Endothelial cell of umbilical vein (primary cell): Measurements from ENCODE around the gene SSTR5. TPM values are rescaled to one million over a fixed set of nuclear protein-coding genes. Genes with fewer than 3 reads are reported as not detected.

ENCODE experiments used
- BruUV-seq: library from RNA; stranded (reverse); fragments of 400-500 nt; replicated peaks from 2 replicates; lab custom pipeline; 2021; lab: Mats Ljungman, UMichigan
- CTCF ChIA-PET: fragments of 300-600, 350-600 bp; sonication (Branson Sonifier 250); formaldehyde crosslinking; loops from one replicate; lab custom pipeline; 2021; ENCODE audit warnings: antibody characterized with exemption, inconsistent platforms; lab: Charles Lee
- POLR2A ChIA-PET: fragments of 300-600, 350-600 bp; sonication (Branson Sonifier 250); formaldehyde crosslinking; loops from one replicate; lab custom pipeline; 2021; ENCODE audit warnings: antibody characterized with exemption, inconsistent platforms; lab: Charles Lee
- DNase-seq: peaks from one replicate; pipeline ENCODE4 v3.0.0-alpha.2; 2011; ENCODE audit warnings: low read depth, low spot score
- FAIRE-seq: peaks from 2 replicates; lab custom pipeline; 2011; peaks lifted over from hg19 to GRCh38; lab: Jason Lieb, UNC
- H2AFZ ChIP-seq: 2 replicates; pipeline ENCODE4 v1.6.0; 2012; ENCODE audit warnings: low read depth, low read length, control low read depth, inconsistent platforms
- H3K27ac ChIP-seq: 2 replicates; pipeline ENCODE4 v1.5.1; 2011; ENCODE audit warnings: low read depth, mild to moderate bottlenecking, control low read depth, low read length, moderate library complexity; ENCODE audit not compliant: insufficient read depth
- H3K27me3 ChIP-seq, 2 experiments: 2 replicates each; pipeline versions ENCODE4 v1.6.0 to v1.6.1; 2011; ENCODE audit warnings: low read length in 2 of 2, mixed read lengths in 1 of 2; ENCODE audit not compliant: control insufficient read depth in 2 of 2, insufficient read depth in 2 of 2
- H3K36me3 ChIP-seq, 2 experiments: 2 replicates in 1 of 2; 3 replicates in 1 of 2; pipeline ENCODE4 v1.5.1; 2011; ENCODE audit warnings: low read length in 2 of 2, mild to moderate bottlenecking in 1 of 2, moderate library complexity in 1 of 2; ENCODE audit not compliant: control insufficient read depth in 2 of 2, insufficient read depth in 2 of 2; ENCODE audit errors: extremely low read depth in 1 of 2
- H3K4me1 ChIP-seq: 3 replicates; pipeline ENCODE4 v1.5.1; 2011; ENCODE audit warnings: mild to moderate bottlenecking, low read length; ENCODE audit not compliant: control insufficient read depth, insufficient read depth; ENCODE audit errors: extremely low read depth
- H3K4me2 ChIP-seq: 2 replicates; pipeline ENCODE4 v1.6.1; 2011; ENCODE audit warnings: low read length, control low read depth, mixed read lengths; ENCODE audit not compliant: insufficient read depth
- H3K4me3 ChIP-seq, 3 experiments: fragments of 200-600 bp in 1 of 3; sonication (generic), shearing (Covaris generic) in 1 of 3; replicated peaks in 1 of 3; 2 replicates each; pipeline ENCODE4 v1.5.1; 2011 to 2016; ENCODE audit warnings: control low read depth in 3 of 3, low read length in 3 of 3, mild to moderate bottlenecking in 2 of 3, inconsistent platforms in 1 of 3, low read depth in 1 of 3, moderate library complexity in 1 of 3; ENCODE audit not compliant: insufficient read depth in 1 of 3
- H3K79me2 ChIP-seq: 2 replicates; pipeline ENCODE4 v1.6.0; 2012; ENCODE audit warnings: low read length, inconsistent platforms; ENCODE audit not compliant: control insufficient read depth, insufficient read depth
- H3K9ac ChIP-seq: replicated peaks from 2 replicates; pipeline ENCODE3; 2011; ENCODE audit warnings: low read length, control low read depth; ENCODE audit not compliant: insufficient read depth; ENCODE audit errors: extremely low read depth
- H3K9me1 ChIP-seq: replicated peaks from 3 replicates; pipeline ENCODE4 v1.6.0; 2011; ENCODE audit warnings: mild to moderate bottlenecking, low read length; ENCODE audit not compliant: control insufficient read depth, insufficient read depth; ENCODE audit errors: extremely low read depth
- H3K9me3 ChIP-seq: replicated peaks from 2 replicates; pipeline ENCODE4 v1.5.1; 2012; ENCODE audit warnings: low read length, inconsistent platforms; ENCODE audit not compliant: control insufficient read depth, insufficient read depth
- H4K20me1 ChIP-seq: replicated peaks from 2 replicates; pipeline ENCODE3; 2011; ENCODE audit warnings: mild to moderate bottlenecking, low read length; ENCODE audit not compliant: control insufficient read depth, insufficient read depth; ENCODE audit errors: extremely low read depth
- EZH2 ChIP-seq: IDR thresholded peaks from 2 replicates; pipeline ENCODE4 v1.6.1; 2012; ENCODE audit warnings: borderline replicate concordance, low read depth, mild to moderate bottlenecking, moderate library complexity, low read length, inconsistent platforms; ENCODE audit not compliant: severe bottlenecking
- FOS ChIP-seq: IDR thresholded peaks from 2 replicates; pipeline ENCODE4 v1.6.1; 2011; ENCODE audit warnings: mild to moderate bottlenecking, low read length, moderate library complexity, borderline replicate concordance; ENCODE audit not compliant: insufficient read depth
- GATA2 ChIP-seq: IDR thresholded peaks from 2 replicates; pipeline ENCODE4 v1.7.0; 2011; ENCODE audit warnings: low read depth, mild to moderate bottlenecking, moderate library complexity, mixed read lengths, low read length; ENCODE audit not compliant: insufficient read length, insufficient read depth
- JUN ChIP-seq: IDR thresholded peaks from 2 replicates; pipeline ENCODE4 v1.6.1; 2011; ENCODE audit warnings: borderline replicate concordance, low read depth; ENCODE audit not compliant: insufficient read length, insufficient read depth
- MYC ChIP-seq: IDR thresholded peaks from one replicate; pipeline ENCODE4 v1.6.1; 2011; ENCODE audit warnings: mild to moderate bottlenecking, low read depth, low read length
- POLR2A ChIP-seq: IDR thresholded peaks from 2 replicates; pipeline ENCODE4 v1.6.1; 2012; ENCODE audit warnings: low read depth, mild to moderate bottlenecking, control low read depth, low read length
- dilution Hi-C: fragments of 300-500 bp; cut with MboI; formaldehyde crosslinking; loops from one replicate; pipeline ENCODE4 v1.15.0; 2019; ENCODE audit warnings: low sequenced_read_pairs; ENCODE audit not compliant: extremely low pct_ligation_motif_present
- intact Hi-C: fragments of 100-400 bp; cut with micrococcal nuclease; formaldehyde crosslinking; loops from one replicate; pipeline ENCODE4 v1.10.0; 2022
- polyA plus RNA-seq, 4 experiments: library from polyadenylated mRNA; depleted of rRNA in 3 of 4; stranded (reverse) in 3 of 4; unstranded in 1 of 4; fragments of >200 nt; gene quantifications; 2 replicates each; pipeline versions ENCODE4 v1.2.1 to v1.2.3, GENCODE V29; 2011 to 2012; ENCODE audit warnings: missing spikeins in 1 of 4
- total RNA-seq: library from RNA; stranded (reverse); gene quantifications from 2 replicates; pipeline ENCODE4 v1.2.3, GENCODE V29; 2021
- TF ChIP-seq, protein P1 (sequence below): IDR thresholded peaks from 2 replicates; pipeline ENCODE4 v1.6.1; 2011; ENCODE audit not compliant: insufficient read depth, insufficient read length

Gene SSTR5
- total and polyA plus RNA-seq, 2 donors (not counting 3 experiments of a cell fraction or from before 2014, with no cell fraction given), result 0.24 to 0.52 TPM

DNA sequence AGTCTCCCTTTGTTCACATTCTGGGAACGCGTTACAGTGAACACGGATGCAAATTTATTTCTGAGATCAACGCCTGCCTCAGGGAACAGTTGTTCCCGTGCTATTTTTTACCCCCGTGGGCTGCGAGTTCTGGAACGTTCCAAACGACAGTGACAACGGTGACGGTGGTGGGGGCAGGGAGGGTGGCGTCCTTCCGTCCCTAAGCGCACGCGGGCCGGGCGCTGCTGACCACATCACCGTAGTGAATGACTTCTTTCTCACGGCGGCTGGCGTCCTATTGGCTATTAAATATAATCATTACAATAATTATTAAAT lies 45.1 kb upstream of the SSTR5 start:
- Histone ChIP-seq H3K9ac (no peak overlapping the region), H3K9me3 (no peaks in the 10 kb centered on the region), H3K79me2 (no peaks in the 10 kb centered on the region), H3K36me3 (no peaks in the 10 kb centered on the region), H3K9me1 (no peaks in the 10 kb centered on the region), H3K4me3 (no peak overlapping the region), H3K4me2 (no peak overlapping the region), H4K20me1 (no peaks in the 10 kb centered on the region), H3K4me1 (no peaks in the 10 kb centered on the region), H2AFZ (no peak overlapping the region), H3K27me3 (peaks cover 0 to 4% of the 10 kb centered on the region in 2 experiments), H3K27ac (no peak overlapping the region)
- no peak for TF ChIP-seq POLR2A
- dilution Hi-C loops, result no loop called here
- no peak for DNase-seq
- BruUV-seq, result no TSS peak
- CTCF ChIA-PET, result no interaction called here
- no peak for FAIRE-seq
- intact Hi-C loops, result no loop called here
- POLR2A ChIA-PET, result no interaction called here

DNA sequence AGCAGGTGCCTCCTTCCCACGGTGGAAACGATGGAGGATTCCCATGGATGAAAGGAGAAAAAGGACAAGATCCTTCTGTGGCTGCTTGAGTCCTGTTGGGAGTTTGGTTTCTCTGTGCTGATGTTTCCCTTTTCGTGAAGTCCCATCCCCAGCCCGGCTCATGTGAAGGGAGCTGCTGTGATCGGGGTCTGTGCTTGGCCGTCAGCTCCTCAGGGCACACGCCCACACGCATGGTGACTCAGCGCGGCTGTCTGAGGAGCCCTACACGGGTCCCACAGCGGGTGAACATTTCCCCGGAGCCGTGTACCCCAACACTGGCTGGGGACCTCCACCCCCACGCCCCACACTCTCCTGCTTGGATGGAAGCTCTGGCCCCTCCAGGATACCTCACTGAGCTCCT lies 44.5 kb upstream of the SSTR5 start:
- no peak overlapping the region for H3K4me3 ChIP-seq
- H3K9me3 ChIP-seq, result no peaks in the 10 kb centered on the region
- ChIA-PET CTCF (no interaction called here), POLR2A (no interaction called here)
- H3K9me1 ChIP-seq, result no peaks in the 10 kb centered on the region
- no peaks in the 10 kb centered on the region for H3K36me3 ChIP-seq
- TF ChIP-seq GATA2 (no peak), FOS (no peak), MYC (no peak), EZH2 (no peak), JUN (no peak)
- TF ChIP-seq, protein P1, sequence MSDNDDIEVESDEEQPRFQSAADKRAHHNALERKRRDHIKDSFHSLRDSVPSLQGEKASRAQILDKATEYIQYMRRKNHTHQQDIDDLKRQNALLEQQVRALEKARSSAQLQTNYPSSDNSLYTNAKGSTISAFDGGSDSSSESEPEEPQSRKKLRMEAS, result no peak
- H2AFZ ChIP-seq, result no peak overlapping the region
- H3K4me2 ChIP-seq, result no peak overlapping the region
- H3K9ac ChIP-seq, result no peak overlapping the region
- no TSS peak for BruUV-seq
- no peaks in the 10 kb centered on the region for H4K20me1 ChIP-seq
- no peak for FAIRE-seq
- no peaks in the 10 kb centered on the region for H3K79me2 ChIP-seq
- no peaks in the 10 kb centered on the region for H3K4me1 ChIP-seq
- intact Hi-C loops (no loop called here), dilution Hi-C loops (no loop called here)
- no peak overlapping the region for H3K27ac ChIP-seq
- no peak for DNase-seq
- peaks cover 0 to 4% of the 10 kb centered on the region in 2 experiments for H3K27me3 ChIP-seq
